K562 (cell line): ENCODE measurements around the gene ROBO1. TPM values are rescaled to one million over a fixed set of nuclear protein-coding genes. Genes with fewer than 3 reads are reported as not detected.

Source experiments
- ATAC-seq: fragments of 200-7000 bp; cut with Tn5 transposase; 3 replicates; pipeline ENCODE4 v1.9.1; 2020; ENCODE audit warnings: moderate library complexity
- BruUV-seq: library from RNA; stranded (reverse); fragments of 400-500 nt; replicated peaks from 2 replicates; lab custom pipeline; 2021; lab: Mats Ljungman, UMichigan
- CTCF ChIA-PET: fragments of 300-600 bp; formaldehyde crosslinking; extraction: SDS; loops from one replicate; lab custom pipeline; 2021; ENCODE audit warnings: low intra/inter-chr PET ratio; lab: Yijun Ruan, JAX
- POLR2A ChIA-PET: fragments of 300-600, 350-650 bp; sonication (Branson Sonifier 250); formaldehyde crosslinking; extraction: SDS; loops from one replicate; lab custom pipeline; 2021; ENCODE audit warnings: antibody characterized with exemption, inconsistent platforms; lab: Yijun Ruan, JAX
- DNase-seq, 4 experiments: peaks; one replicate each; pipeline versions ENCODE4 v3.0.0 to v3.0.0-alpha.2; 2011 to 2018; ENCODE audit warnings: low spot score in 3 of 4, mixed read lengths in 3 of 4; ENCODE audit errors: extremely low read depth in 1 of 4
- FAIRE-seq: peaks from 2 replicates; lab custom pipeline; 2011; peaks lifted over from hg19 to GRCh38; lab: Jason Lieb, UNC
- H2AFZ ChIP-seq: 2 replicates; pipeline ENCODE4 v1.6.0; 2011; ENCODE audit warnings: low read depth, low read length, control low read depth, inconsistent platforms
- H3K27ac ChIP-seq: fragments of 200-600 bp; 3 replicates; pipeline ENCODE4 v1.8.0; 2011; ENCODE audit warnings: low read depth, mild to moderate bottlenecking, control low read depth, inconsistent platforms, low read length, moderate library complexity, mixed read lengths; ENCODE audit errors: extremely low read depth
- H3K27me3 ChIP-seq, 2 experiments: fragments of 300-600 bp in 1 of 2; 2 replicates in 1 of 2; 3 replicates in 1 of 2; pipeline versions ENCODE4 v1.6.0 to v1.8.0; 2011; ENCODE audit warnings: inconsistent platforms in 2 of 2, low read length in 2 of 2, mild to moderate bottlenecking in 1 of 2, mixed read lengths in 1 of 2, moderate library complexity in 1 of 2; ENCODE audit not compliant: control insufficient read depth in 2 of 2, insufficient read depth in 2 of 2
- H3K36me3 ChIP-seq: fragments of 300-600 bp; 3 replicates; pipeline ENCODE4 v1.8.0; 2011; ENCODE audit warnings: mild to moderate bottlenecking, low read length, inconsistent platforms; ENCODE audit not compliant: control insufficient read depth, insufficient read depth
- H3K4me1 ChIP-seq, 2 experiments: fragments of 200-600 bp in 1 of 2; replicated peaks in 1 of 2; 2 replicates in 1 of 2; 3 replicates in 1 of 2; pipeline versions ENCODE4 v1.5.1 to v1.8.0; 2011; ENCODE audit warnings: inconsistent platforms in 2 of 2, low read length in 2 of 2, mild to moderate bottlenecking in 1 of 2, mixed read lengths in 1 of 2, moderate library complexity in 1 of 2; ENCODE audit not compliant: control insufficient read depth in 2 of 2, insufficient read depth in 2 of 2
- H3K4me2 ChIP-seq: 2 replicates; pipeline ENCODE4 v1.6.1; 2011; ENCODE audit warnings: low read length, control low read depth, inconsistent platforms, mixed read lengths; ENCODE audit not compliant: insufficient read depth
- H3K4me3 ChIP-seq: fragments of 200-600 bp; sonication (generic), shearing (Covaris generic); 2 replicates; pipeline ENCODE4 v1.5.1; 2016; ENCODE audit warnings: control low read depth, inconsistent platforms
- H3K79me2 ChIP-seq: fragments of 200-600 bp; 3 replicates; pipeline ENCODE4 v1.8.0; 2011; ENCODE audit warnings: low read length, inconsistent platforms; ENCODE audit not compliant: control insufficient read depth, insufficient read depth
- H3K9ac ChIP-seq, 2 experiments: 2 replicates each; pipeline versions ENCODE4 v1.6.0 to v1.6.1; 2011; ENCODE audit warnings: low read depth in 2 of 2, low read length in 2 of 2, control low read depth in 1 of 2, inconsistent platforms in 1 of 2, mild to moderate bottlenecking in 1 of 2, mixed read lengths in 1 of 2; ENCODE audit not compliant: insufficient read depth in 1 of 2
- H3K9me1 ChIP-seq: one replicate; pipeline ENCODE4 v1.6.0; 2011; ENCODE audit warnings: inconsistent platforms, mild to moderate bottlenecking, low read length, moderate library complexity; ENCODE audit not compliant: control insufficient read depth, insufficient read depth
- H3K9me3 ChIP-seq: replicated peaks from 2 replicates; pipeline ENCODE4 v1.5.1; 2011; ENCODE audit warnings: low read depth, low read length, inconsistent platforms; ENCODE audit not compliant: control insufficient read depth, insufficient read depth
- H4K20me1 ChIP-seq: replicated peaks from 2 replicates; pipeline ENCODE4 v1.6.1; 2011; ENCODE audit warnings: low read length, inconsistent platforms, mixed read lengths; ENCODE audit not compliant: control insufficient read depth, insufficient read depth
- NCOA6 ChIP-seq: fragments of 450-650 bp; IDR thresholded peaks from 2 replicates; pipeline ENCODE4 v1.6.1; 2017; ENCODE audit warnings: mild to moderate bottlenecking
- RAD21 ChIP-seq, 2 experiments: fragments of 250-450 bp in 1 of 2; fragments of 450-650 bp in 1 of 2; sonication (Bioruptor Pico) in 1 of 2; formaldehyde crosslinking in 1 of 2; IDR thresholded peaks in 1 of 2; conservative IDR thresholded peaks in 1 of 2; 2 replicates each; pipeline versions ENCODE4 v1.4.0 to v1.8.0; 2020 to 2022; ENCODE audit warnings: mild to moderate bottlenecking in 2 of 2, moderate library complexity in 1 of 2
- ZNF436 ChIP-seq: fragments of 250-450, 450-650 bp; sonication (Bioruptor Pico); formaldehyde crosslinking; IDR thresholded peaks from 2 replicates; pipeline ENCODE4 v1.7.0; 2020; ENCODE audit warnings: mild to moderate bottlenecking
- ZNF699 ChIP-seq: fragments of 250-450 bp; sonication (Bioruptor Pico); IDR thresholded peaks from 2 replicates; pipeline ENCODE4 v1.8.0; 2021; ENCODE audit warnings: mild to moderate bottlenecking, moderate library complexity; ENCODE audit not compliant: insufficient replicate concordance
- WGBS: fragments of 100-300 bp; shearing (Covaris generic); methylation state at CpG from one replicate; pipeline ENCODE4 v1.1.6; 2016; ENCODE audit warnings: low coverage, mixed read lengths; ENCODE audit not compliant: insufficient coverage; ENCODE audit errors: missing lambda C conversion rate; 5-methylcytosine and 5-hydroxymethylcytosine counted together
- in situ Hi-C: fragments of 300-500 bp; cut with MboI; formaldehyde crosslinking; loops from 4 replicates; pipeline ENCODE4 v1.15.0; 2018; ENCODE audit warnings: inconsistent platforms, mixed read lengths
- intact Hi-C: fragments of 100-400 bp; cut with micrococcal nuclease; formaldehyde crosslinking; loops from 2 replicates; pipeline ENCODE4 v1.14.2; 2022
- polyA plus RNA-seq, 8 experiments: library from polyadenylated mRNA; depleted of rRNA in 4 of 8; stranded (reverse) in 5 of 8; unstranded in 3 of 8; fragments of >200 nt; fragmentation: Nextera tagmentation in 2 of 8; fragmentation: Illumina TruSeq in 1 of 8; extraction: Ambion mirVana in 2 of 8; extraction: Trizol in 1 of 8; gene quantifications; 2 replicates each; pipeline versions ENCODE4 v1.2.1 to v1.2.3, GENCODE V29; 2011 to 2014; ENCODE audit warnings: inconsistent platforms in 1 of 8, missing spikeins in 1 of 8
- total RNA-seq, 7 experiments: library from RNA; depleted of rRNA in 6 of 7; stranded (reverse); fragments of >200 nt in 6 of 7; fragmentation: Illumina TruSeq in 2 of 7; extraction: Trizol in 2 of 7; gene quantifications; 2 replicates each; pipeline versions ENCODE4 v1.2.1 to v1.2.3, GENCODE V29; 2011 to 2021; ENCODE audit warnings: low replicate concordance in 1 of 7
- TF ChIP-seq, protein P1 (sequence below): fragments of 250-450 bp; sonication (Bioruptor Pico); IDR thresholded peaks from 2 replicates; pipeline ENCODE4 v1.4.0; 2020; ENCODE audit warnings: borderline replicate concordance
- TF ChIP-seq, protein P2 (sequence below): fragments of 250-450 bp; sonication (Bioruptor Pico); IDR thresholded peaks from 2 replicates; pipeline ENCODE4 v1.8.0; 2021; ENCODE audit warnings: mild to moderate bottlenecking, moderate library complexity
- TF ChIP-seq, protein P3 (sequence below), 3 experiments: IDR thresholded peaks in 2 of 3; conservative IDR thresholded peaks in 1 of 3; 2 replicates each; pipeline ENCODE4 v1.5.1; 2011 to 2012; ENCODE audit warnings: low read length in 3 of 3, mild to moderate bottlenecking in 3 of 3, control low read depth in 2 of 3, improper control_type of control experiment in 1 of 3, inconsistent platforms in 1 of 3, low read depth in 1 of 3, mixed read lengths in 1 of 3, moderate library complexity in 1 of 3; ENCODE audit not compliant: insufficient read depth in 2 of 3

The ROBO1 gene
- total and polyA plus RNA-seq, 9 of the 15 experiments (the other 6 are each of a cell fraction or from before 2014, with no cell fraction given): 0.01 to 0.53 (median 0.17) TPM; not detected in 5

DNA sequence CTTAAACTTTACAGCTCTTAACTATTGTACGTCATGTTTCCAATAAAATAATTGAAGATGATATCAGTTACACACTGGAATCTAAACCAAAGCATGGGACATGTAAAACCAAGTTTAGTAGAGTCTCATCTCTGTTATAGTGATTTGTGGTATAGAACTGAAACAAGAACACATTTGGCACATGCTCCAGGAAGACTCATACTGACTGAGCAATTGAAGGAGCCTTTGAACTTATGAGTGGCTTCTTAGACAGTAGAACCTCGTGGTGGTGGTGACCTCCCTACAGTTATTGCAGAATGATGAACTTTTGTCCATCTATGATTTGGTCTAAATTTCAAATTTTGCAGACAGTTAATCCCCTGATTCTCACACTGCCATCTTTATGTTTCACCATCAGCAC lies 729.7 kb downstream of the ROBO1 start:
- ChIA-PET CTCF (no interaction called here), POLR2A (no interaction called here)
- H3K4me3 ChIP-seq: no peak overlapping the region
- FAIRE-seq (no peak), DNase-seq (no peak)
- WGBS: 0% methylated on average over 2 of the region's 2 CpGs
- H2AFZ ChIP-seq: no peak overlapping the region
- H3K9ac ChIP-seq: no peak overlapping the region
- no peak overlapping the region for H3K27ac ChIP-seq
- no peaks in the 10 kb centered on the region for H3K36me3 ChIP-seq
- H3K4me2 ChIP-seq: no peak overlapping the region
- H3K9me3 ChIP-seq: no peaks in the 10 kb centered on the region
- H3K79me2 ChIP-seq: no peaks in the 10 kb centered on the region
- in situ Hi-C loops: loop anchor here (25.0 kb wide), 1 partner anchor 376 kb away; no protein-coding TSS in a partner anchor
- intact Hi-C loops: no loop called here
- no peak for TF ChIP-seq ZNF436 (CRISPR knock-in tag)
- TF ChIP-seq ZNF699: no peak
- TF ChIP-seq, all 486 proteins: peak for 0
- no peaks in the 10 kb centered on the region for H3K4me1 ChIP-seq
- no peaks in the 10 kb centered on the region for H3K27me3 ChIP-seq
- no peaks in the 10 kb centered on the region for H4K20me1 ChIP-seq
- no TSS peak for BruUV-seq
- no peak for ATAC-seq
- H3K9me1 ChIP-seq: no peaks in the 10 kb centered on the region

DNA sequence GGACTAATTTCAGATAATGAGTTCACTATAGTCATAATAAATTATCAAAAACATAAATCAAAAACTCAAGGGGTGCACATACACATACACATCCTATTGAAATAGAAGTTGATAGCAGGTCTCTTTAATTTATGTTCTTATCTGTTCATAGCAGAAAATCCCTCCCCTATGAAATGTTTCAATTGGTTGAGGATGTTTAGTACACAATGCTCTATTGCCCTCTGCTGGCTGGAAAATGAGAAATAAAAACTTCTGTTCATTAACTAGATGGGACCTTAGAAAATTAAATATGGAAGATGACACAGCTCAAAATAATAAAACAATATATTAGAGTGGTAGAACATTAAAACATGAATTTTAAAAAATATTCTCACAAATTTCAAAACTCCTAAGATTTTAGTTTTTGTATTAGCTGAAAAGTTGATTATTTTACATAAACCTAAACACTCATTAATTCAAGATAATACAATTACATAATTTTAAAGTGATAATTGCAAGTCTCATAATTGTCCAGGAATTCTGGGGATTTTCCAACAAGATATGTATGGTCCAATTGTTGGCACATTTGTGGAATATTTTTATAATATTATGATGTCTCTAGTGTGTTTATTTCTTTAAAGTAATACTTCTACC lies 735.0 kb downstream of the ROBO1 start:
- POLR2A ChIA-PET: no interaction called here
- DNase-seq (peak in 2 of 4 experiments; percentile 5 to 17), ATAC-seq (no peak), FAIRE-seq (no peak)
- H3K9me1 ChIP-seq: no peaks in the 10 kb centered on the region
- no peaks in the 10 kb centered on the region for H3K79me2 ChIP-seq
- intact Hi-C loops: loop anchor here (1.0 kb wide), 1 partner anchor 374 kb away; no protein-coding TSS in a partner anchor
- H3K9ac ChIP-seq: no peak overlapping the region
- no peak overlapping the region for H3K4me3 ChIP-seq
- no peak overlapping the region for H3K27ac ChIP-seq
- H3K4me1 ChIP-seq: no peaks in the 10 kb centered on the region
- H3K4me2 ChIP-seq: no peak overlapping the region
- no peaks in the 10 kb centered on the region for H3K27me3 ChIP-seq
- CTCF ChIA-PET: interaction anchor here (1.2 kb wide), 1 partner anchor 374 kb away, joined by 6 read pairs; no protein-coding TSS in a partner anchor
- BruUV-seq: no TSS peak
- no peaks in the 10 kb centered on the region for H3K36me3 ChIP-seq
- in situ Hi-C loops: loop anchor here (25.0 kb wide), 1 partner anchor 371 kb away; no protein-coding TSS in a partner anchor
- H3K9me3 ChIP-seq: no peaks in the 10 kb centered on the region
- H2AFZ ChIP-seq: no peak overlapping the region
- H4K20me1 ChIP-seq: no peaks in the 10 kb centered on the region
- peak; percentile 39 to 40; a peak in 3 of 4 replicates for TF ChIP-seq RAD21 (CRISPR knock-in tag; conservative IDR thresholded peaks at IDR 0.05 in 1 of 2, IDR thresholded peaks at IDR 0.05 in 1 of 2)
- TF ChIP-seq, protein P1, sequence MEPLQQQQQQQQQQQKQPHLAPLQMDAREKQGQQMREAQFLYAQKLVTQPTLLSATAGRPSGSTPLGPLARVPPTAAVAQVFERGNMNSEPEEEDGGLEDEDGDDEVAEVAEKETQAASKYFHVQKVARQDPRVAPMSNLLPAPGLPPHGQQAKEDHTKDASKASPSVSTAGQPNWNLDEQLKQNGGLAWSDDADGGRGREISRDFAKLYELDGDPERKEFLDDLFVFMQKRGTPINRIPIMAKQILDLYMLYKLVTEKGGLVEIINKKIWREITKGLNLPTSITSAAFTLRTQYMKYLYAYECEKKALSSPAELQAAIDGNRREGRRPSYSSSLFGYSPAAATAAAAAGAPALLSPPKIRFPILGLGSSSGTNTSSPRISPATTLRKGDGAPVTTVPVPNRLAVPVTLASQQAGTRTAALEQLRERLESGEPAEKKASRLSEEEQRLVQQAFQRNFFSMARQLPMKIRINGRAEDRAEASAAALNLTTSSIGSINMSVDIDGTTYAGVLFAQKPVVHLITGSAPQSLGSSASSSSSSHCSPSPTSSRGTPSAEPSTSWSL: no peak
- TF ChIP-seq, protein P2, sequence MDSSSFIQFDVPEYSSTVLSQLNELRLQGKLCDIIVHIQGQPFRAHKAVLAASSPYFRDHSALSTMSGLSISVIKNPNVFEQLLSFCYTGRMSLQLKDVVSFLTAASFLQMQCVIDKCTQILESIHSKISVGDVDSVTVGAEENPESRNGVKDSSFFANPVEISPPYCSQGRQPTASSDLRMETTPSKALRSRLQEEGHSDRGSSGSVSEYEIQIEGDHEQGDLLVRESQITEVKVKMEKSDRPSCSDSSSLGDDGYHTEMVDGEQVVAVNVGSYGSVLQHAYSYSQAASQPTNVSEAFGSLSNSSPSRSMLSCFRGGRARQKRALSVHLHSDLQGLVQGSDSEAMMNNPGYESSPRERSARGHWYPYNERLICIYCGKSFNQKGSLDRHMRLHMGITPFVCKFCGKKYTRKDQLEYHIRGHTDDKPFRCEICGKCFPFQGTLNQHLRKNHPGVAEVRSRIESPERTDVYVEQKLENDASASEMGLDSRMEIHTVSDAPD (CRISPR knock-in tag): no peak
- TF ChIP-seq NCOA6: no peak
- TF ChIP-seq, protein P3, sequence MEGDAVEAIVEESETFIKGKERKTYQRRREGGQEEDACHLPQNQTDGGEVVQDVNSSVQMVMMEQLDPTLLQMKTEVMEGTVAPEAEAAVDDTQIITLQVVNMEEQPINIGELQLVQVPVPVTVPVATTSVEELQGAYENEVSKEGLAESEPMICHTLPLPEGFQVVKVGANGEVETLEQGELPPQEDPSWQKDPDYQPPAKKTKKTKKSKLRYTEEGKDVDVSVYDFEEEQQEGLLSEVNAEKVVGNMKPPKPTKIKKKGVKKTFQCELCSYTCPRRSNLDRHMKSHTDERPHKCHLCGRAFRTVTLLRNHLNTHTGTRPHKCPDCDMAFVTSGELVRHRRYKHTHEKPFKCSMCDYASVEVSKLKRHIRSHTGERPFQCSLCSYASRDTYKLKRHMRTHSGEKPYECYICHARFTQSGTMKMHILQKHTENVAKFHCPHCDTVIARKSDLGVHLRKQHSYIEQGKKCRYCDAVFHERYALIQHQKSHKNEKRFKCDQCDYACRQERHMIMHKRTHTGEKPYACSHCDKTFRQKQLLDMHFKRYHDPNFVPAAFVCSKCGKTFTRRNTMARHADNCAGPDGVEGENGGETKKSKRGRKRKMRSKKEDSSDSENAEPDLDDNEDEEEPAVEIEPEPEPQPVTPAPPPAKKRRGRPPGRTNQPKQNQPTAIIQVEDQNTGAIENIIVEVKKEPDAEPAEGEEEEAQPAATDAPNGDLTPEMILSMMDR (IDR thresholded peaks at IDR 0.05 in 2 of 3, conservative IDR thresholded peaks at IDR 0.05 in 1 of 3; ENCODE audit: insufficient read depth in 2 of 3, low read depth in 1 of 3, low read length in 3 of 3): peak in 1 of 3 experiments; percentile 26; a peak in 1 of 6 replicates
